Measurements from ENCODE around the gene ABCA1.
A peak's percentile ranks its signal among the peaks of the same experiment; 100 is the strongest.
"Not testable (repeated sequence)": the region's sequence is repeated elsewhere in the genome, so short reads cannot be mapped to it uniquely, and the experiment has no call there.

The ABCA1 gene

GRCh38 chr9:104899759-104900247, 28.2 kb downstream of the ABCA1 start:
- Histone ChIP-seq H4K8ac (ENCODE audit: low read depth, low read length) (no peak overlapping the region), H3K4me3 (ENCODE audit: low read length in 2 of 2) (no peak overlapping the region), H3K27ac (replicated peaks; ENCODE audit: low read length) (no peak overlapping the region), H2BK12ac (ENCODE audit: low read length) (no peak overlapping the region), H3K23ac (ENCODE audit: low read depth, low read length, poor library complexity) (no peak overlapping the region), H3K14ac (ENCODE audit: low read length) (no peak overlapping the region), H2AK5ac (ENCODE audit: low read depth, low read length) (no peak overlapping the region), H2BK5ac (ENCODE audit: low read length) (no peak overlapping the region), H3K9ac (ENCODE audit: low read depth, low read length, poor library complexity) (no peak overlapping the region), H3K4me2 (ENCODE audit: insufficient read depth, low read length, poor library complexity, severe bottlenecking) (no peak overlapping the region), H4K91ac (ENCODE audit: low read depth, low read length, poor library complexity) (no peak overlapping the region), H2AFZ (ENCODE audit: low read length) (no peak overlapping the region), H3K18ac (ENCODE audit: low read length) (peak overlapping the region; percentile 11), H3K9me3 (replicated peaks in 1 of 2; ENCODE audit: control insufficient read depth in 2 of 2, insufficient read depth in 1 of 2, low read depth in 1 of 2, low read length in 2 of 2) (no peaks in the 10 kb centered on the region), H2BK120ac (ENCODE audit: low read depth, low read length) (no peak overlapping the region), H2BK15ac (ENCODE audit: low read length) (no peak overlapping the region), H3K4ac (ENCODE audit: low read length) (no peak overlapping the region), H3K27me3 (ENCODE audit: control insufficient read depth in 3 of 3, insufficient read depth in 3 of 3, low read depth in 1 of 3, low read length in 3 of 3) (no peaks in the 10 kb centered on the region), H3K79me1 (ENCODE audit: low read depth, low read length) (peaks cover 2% of the 10 kb centered on the region), H3K4me1 (ENCODE audit: control insufficient read depth in 2 of 2, insufficient read depth in 1 of 2, low read depth in 1 of 2, low read length in 2 of 2) (peaks cover 0 to 5% of the 10 kb centered on the region in 2 donors), H3K36me3 (replicated peaks in 1 of 2; ENCODE audit: control insufficient read depth in 2 of 2, insufficient read depth in 2 of 2, low read length in 2 of 2) (peaks cover 2 to 66% of the 10 kb centered on the region in 2 donors)
- DNase-seq (ENCODE audit: low spot score), result no peak
- WGBS, 2 donors (ENCODE audit: extremely low coverage in 2 of 2, insufficient read length in 2 of 2, insufficient replicate concordance in 1 of 2), result no CpG with 5 or more reads among the region's 4 CpGs

- H4K91ac ChIP-seq (ENCODE audit: low read depth, low read length, poor library complexity); H3K79me1 ChIP-seq (ENCODE audit: low read depth, low read length); H2AFZ ChIP-seq (ENCODE audit: low read length); H3K4me3 ChIP-seq (ENCODE audit: low read length in 2 of 2); H2AK5ac ChIP-seq (ENCODE audit: low read depth, low read length); DNase-seq (ENCODE audit: low spot score); H3K4me2 ChIP-seq (ENCODE audit: insufficient read depth, low read length, poor library complexity, severe bottlenecking); H3K9me3 ChIP-seq (replicated peaks in 1 of 2; ENCODE audit: control insufficient read depth in 2 of 2, insufficient read depth in 1 of 2, low read depth in 1 of 2, low read length in 2 of 2); H3K18ac ChIP-seq (ENCODE audit: low read length); H3K4ac ChIP-seq (ENCODE audit: low read length); H3K27me3 ChIP-seq (ENCODE audit: control insufficient read depth in 3 of 3, insufficient read depth in 3 of 3, low read depth in 1 of 3, low read length in 3 of 3); H3K14ac ChIP-seq (ENCODE audit: low read length); H3K9ac ChIP-seq (ENCODE audit: low read depth, low read length, poor library complexity); H3K23ac ChIP-seq (ENCODE audit: low read depth, low read length, poor library complexity); H2BK120ac ChIP-seq (ENCODE audit: low read depth, low read length); H4K8ac ChIP-seq (ENCODE audit: low read depth, low read length); H3K4me1 ChIP-seq (ENCODE audit: control insufficient read depth in 2 of 2, insufficient read depth in 1 of 2, low read depth in 1 of 2, low read length in 2 of 2); H2BK12ac ChIP-seq (ENCODE audit: low read length); H2BK5ac ChIP-seq (ENCODE audit: low read length); H3K27ac ChIP-seq (replicated peaks; ENCODE audit: low read length); H2BK15ac ChIP-seq (ENCODE audit: low read length): not testable (repeated sequence)
- WGBS, 2 donors (ENCODE audit: extremely low coverage in 2 of 2, insufficient read length in 2 of 2, insufficient replicate concordance in 1 of 2), result no CpG with 5 or more reads among the region's 6 CpGs
- peaks cover 2 to 68% of the 10 kb centered on the region in 2 donors for H3K36me3 ChIP-seq (replicated peaks in 1 of 2; ENCODE audit: control insufficient read depth in 2 of 2, insufficient read depth in 2 of 2, low read length in 2 of 2)
Measured at GRCh38 chr9:104898376-104898775, 29.6 kb downstream of the ABCA1 start.

DNA sequence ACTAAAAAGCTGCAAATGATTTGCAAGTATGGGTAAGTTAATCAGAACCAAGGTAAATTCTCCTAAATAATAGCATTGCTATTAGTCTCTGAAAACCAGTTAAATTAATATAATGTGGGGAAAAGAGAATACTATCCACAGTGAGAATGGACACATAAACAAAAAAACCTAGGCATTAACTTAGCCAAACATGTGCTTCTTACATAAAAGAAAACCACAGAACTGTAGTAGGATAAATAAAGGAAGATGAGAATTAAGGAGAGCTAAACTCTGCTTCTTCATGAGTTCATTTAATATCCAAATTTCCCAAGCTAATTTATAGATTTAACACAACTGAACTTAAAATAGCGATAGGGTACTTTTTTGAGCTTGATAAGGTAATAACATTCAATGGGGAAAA, 31.8 kb downstream of the ABCA1 start:
- Histone ChIP-seq H2BK12ac (ENCODE audit: low read length) (no peak overlapping the region), H3K18ac (ENCODE audit: low read length) (no peak overlapping the region), H3K14ac (ENCODE audit: low read length) (no peak overlapping the region), H3K4me3 (ENCODE audit: low read length in 2 of 2) (no peak overlapping the region), H3K27ac (replicated peaks; ENCODE audit: low read length) (no peak overlapping the region), H4K8ac (ENCODE audit: low read depth, low read length) (no peak overlapping the region), H3K27me3 (ENCODE audit: control insufficient read depth in 3 of 3, insufficient read depth in 3 of 3, low read depth in 1 of 3, low read length in 3 of 3) (no peaks in the 10 kb centered on the region), H3K4ac (ENCODE audit: low read length) (no peak overlapping the region), H2BK120ac (ENCODE audit: low read depth, low read length) (no peak overlapping the region), H3K9ac (ENCODE audit: low read depth, low read length, poor library complexity) (no peak overlapping the region), H3K4me2 (ENCODE audit: insufficient read depth, low read length, poor library complexity, severe bottlenecking) (no peak overlapping the region), H3K36me3 (replicated peaks in 1 of 2; ENCODE audit: control insufficient read depth in 2 of 2, insufficient read depth in 2 of 2, low read length in 2 of 2) (peaks cover 2 to 50% of the 10 kb centered on the region in 2 donors), H2AFZ (ENCODE audit: low read length) (no peak overlapping the region), H4K91ac (ENCODE audit: low read depth, low read length, poor library complexity) (no peak overlapping the region), H3K23ac (ENCODE audit: low read depth, low read length, poor library complexity) (no peak overlapping the region), H3K4me1 (ENCODE audit: control insufficient read depth in 2 of 2, insufficient read depth in 1 of 2, low read depth in 1 of 2, low read length in 2 of 2) (no peaks in the 10 kb centered on the region), H3K9me3 (replicated peaks in 1 of 2; ENCODE audit: control insufficient read depth in 2 of 2, insufficient read depth in 1 of 2, low read depth in 1 of 2, low read length in 2 of 2) (no peaks in the 10 kb centered on the region), H2BK5ac (ENCODE audit: low read length) (no peak overlapping the region), H3K79me1 (ENCODE audit: low read depth, low read length) (no peaks in the 10 kb centered on the region), H2AK5ac (ENCODE audit: low read depth, low read length) (no peak overlapping the region), H2BK15ac (ENCODE audit: low read length) (no peak overlapping the region)
- WGBS, 2 donors (ENCODE audit: extremely low coverage in 2 of 2, insufficient read length in 2 of 2, insufficient replicate concordance in 1 of 2), result no CpG with 5 or more reads among the region's 1 CpG
- no peak for DNase-seq (ENCODE audit: low spot score)

GRCh38 chr9:104895572-104895971, 32.4 kb downstream of the ABCA1 start:
- H3K4me2 ChIP-seq (ENCODE audit: insufficient read depth, low read length, poor library complexity, severe bottlenecking), result no peak overlapping the region
- no peak overlapping the region for H3K9ac ChIP-seq (ENCODE audit: low read depth, low read length, poor library complexity)
- H3K79me1 ChIP-seq (ENCODE audit: low read depth, low read length), result no peaks in the 10 kb centered on the region
- H3K27ac ChIP-seq (replicated peaks; ENCODE audit: low read length), result no peak overlapping the region
- no peak overlapping the region for H3K23ac ChIP-seq (ENCODE audit: low read depth, low read length, poor library complexity)
- no peak overlapping the region for H4K91ac ChIP-seq (ENCODE audit: low read depth, low read length, poor library complexity)
- H2AK5ac ChIP-seq (ENCODE audit: low read depth, low read length), result no peak overlapping the region
- no peaks in the 10 kb centered on the region for H3K4me1 ChIP-seq (ENCODE audit: control insufficient read depth in 2 of 2, insufficient read depth in 1 of 2, low read depth in 1 of 2, low read length in 2 of 2)
- no peak overlapping the region for H2BK12ac ChIP-seq (ENCODE audit: low read length)
- H3K9me3 ChIP-seq (replicated peaks in 1 of 2; ENCODE audit: control insufficient read depth in 2 of 2, insufficient read depth in 1 of 2, low read depth in 1 of 2, low read length in 2 of 2), result no peaks in the 10 kb centered on the region
- no peak overlapping the region for H3K4ac ChIP-seq (ENCODE audit: low read length)
- H2BK120ac ChIP-seq (ENCODE audit: low read depth, low read length), result no peak overlapping the region
- no peak overlapping the region for H2BK5ac ChIP-seq (ENCODE audit: low read length)
- WGBS, 2 donors (ENCODE audit: extremely low coverage in 2 of 2, insufficient read length in 2 of 2, insufficient replicate concordance in 1 of 2), result no CpG with 5 or more reads among the region's 6 CpGs
- H3K18ac ChIP-seq (ENCODE audit: low read length), result no peak overlapping the region
- H3K27me3 ChIP-seq (ENCODE audit: control insufficient read depth in 3 of 3, insufficient read depth in 3 of 3, low read depth in 1 of 3, low read length in 3 of 3), result no peaks in the 10 kb centered on the region
- H4K8ac ChIP-seq (ENCODE audit: low read depth, low read length), result no peak overlapping the region
- H2AFZ ChIP-seq (ENCODE audit: low read length), result no peak overlapping the region
- no peak overlapping the region for H3K4me3 ChIP-seq (ENCODE audit: low read length in 2 of 2)
- DNase-seq (ENCODE audit: low spot score), result no peak
- peaks cover 2 to 48% of the 10 kb centered on the region in 2 donors for H3K36me3 ChIP-seq (replicated peaks in 1 of 2; ENCODE audit: control insufficient read depth in 2 of 2, insufficient read depth in 2 of 2, low read length in 2 of 2)
- H3K14ac ChIP-seq (ENCODE audit: low read length), result no peak overlapping the region
- H2BK15ac ChIP-seq (ENCODE audit: low read length), result no peak overlapping the region

Data from neuronal stem cell (in vitro differentiated cells).